ENCODE data around the gene NUDT5.

DNA sequence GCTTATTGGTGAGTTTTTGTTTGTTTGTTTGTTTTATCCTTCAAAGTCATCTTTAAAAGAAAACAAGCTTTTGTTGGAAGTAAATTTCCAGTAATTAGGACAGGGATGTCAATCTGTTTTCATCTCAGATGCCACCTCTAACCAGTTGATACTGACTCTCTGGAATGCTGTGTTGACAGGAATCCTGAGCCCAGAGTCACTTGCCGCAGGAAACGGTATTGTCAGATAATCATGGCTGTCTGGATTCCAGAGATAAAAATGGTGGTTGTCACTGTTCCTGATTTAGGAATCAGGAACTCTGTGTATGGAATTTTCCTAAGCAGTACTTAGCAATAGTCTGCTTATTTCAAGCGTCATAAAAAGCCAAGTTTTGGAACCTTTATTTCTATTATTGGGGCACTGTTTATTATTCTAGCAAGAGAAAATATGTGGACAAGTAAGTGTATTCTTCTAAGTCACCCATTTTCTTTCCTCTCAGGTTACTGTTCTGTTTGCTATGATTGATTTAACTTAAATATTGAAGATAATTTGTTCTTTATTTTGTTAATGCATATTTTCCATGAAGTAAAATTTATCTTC, 39.5 kb upstream of the NUDT5 start:
- TF ChIP-seq, protein P1, sequence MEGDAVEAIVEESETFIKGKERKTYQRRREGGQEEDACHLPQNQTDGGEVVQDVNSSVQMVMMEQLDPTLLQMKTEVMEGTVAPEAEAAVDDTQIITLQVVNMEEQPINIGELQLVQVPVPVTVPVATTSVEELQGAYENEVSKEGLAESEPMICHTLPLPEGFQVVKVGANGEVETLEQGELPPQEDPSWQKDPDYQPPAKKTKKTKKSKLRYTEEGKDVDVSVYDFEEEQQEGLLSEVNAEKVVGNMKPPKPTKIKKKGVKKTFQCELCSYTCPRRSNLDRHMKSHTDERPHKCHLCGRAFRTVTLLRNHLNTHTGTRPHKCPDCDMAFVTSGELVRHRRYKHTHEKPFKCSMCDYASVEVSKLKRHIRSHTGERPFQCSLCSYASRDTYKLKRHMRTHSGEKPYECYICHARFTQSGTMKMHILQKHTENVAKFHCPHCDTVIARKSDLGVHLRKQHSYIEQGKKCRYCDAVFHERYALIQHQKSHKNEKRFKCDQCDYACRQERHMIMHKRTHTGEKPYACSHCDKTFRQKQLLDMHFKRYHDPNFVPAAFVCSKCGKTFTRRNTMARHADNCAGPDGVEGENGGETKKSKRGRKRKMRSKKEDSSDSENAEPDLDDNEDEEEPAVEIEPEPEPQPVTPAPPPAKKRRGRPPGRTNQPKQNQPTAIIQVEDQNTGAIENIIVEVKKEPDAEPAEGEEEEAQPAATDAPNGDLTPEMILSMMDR (IDR thresholded peaks at IDR 0.05): no peak
- TF ChIP-seq POLR2A (IDR thresholded peaks at IDR 0.05): no peak

All from Peyer's patch (tissue), 4 donors.